HepG2 (cell line): ENCODE data around the gene DDIT4. TPM values are rescaled to one million over a fixed set of nuclear protein-coding genes. Genes with fewer than 3 reads are reported as not detected.

Experiments used
- ATAC-seq: fragments of 200-7000 bp; cut with Tn5 transposase; 3 replicates; pipeline ENCODE4 v1.9.1; 2020; ENCODE audit warnings: mild to moderate bottlenecking, moderate library complexity
- BruUV-seq: library from RNA; stranded (reverse); fragments of 400-500 nt; replicated peaks from 2 replicates; lab custom pipeline; 2021; lab: Mats Ljungman, UMichigan
- CTCF ChIA-PET: fragments of 300-600 bp; formaldehyde crosslinking; extraction: SDS; loops from one replicate; lab custom pipeline; 2021; ENCODE audit warnings: low total read pairs, inconsistent platforms, low intra/inter-chr PET ratio; lab: Yijun Ruan, JAX
- POLR2A ChIA-PET: fragments of 350-600 bp; sonication (Branson Sonifier 250); formaldehyde crosslinking; loops from one replicate; lab custom pipeline; 2020; ENCODE audit warnings: antibody characterized with exemption, inconsistent platforms; lab: Yijun Ruan, JAX
- DNase-seq: peaks from one replicate; pipeline ENCODE4 v3.0.0-alpha.2; 2015; ENCODE audit warnings: low spot score
- FAIRE-seq: peaks from 3 replicates; lab custom pipeline; 2011; peaks lifted over from hg19 to GRCh38; lab: Jason Lieb, UNC
- H2AFZ ChIP-seq: one replicate; pipeline ENCODE4 v1.6.1; 2011; ENCODE audit warnings: low read length, inconsistent platforms
- H3K27ac ChIP-seq: fragments of 300-600 bp; 3 replicates; pipeline ENCODE4 v1.8.0; 2011; ENCODE audit warnings: mixed run types, mild to moderate bottlenecking, mixed read lengths, low read length, inconsistent platforms; ENCODE audit not compliant: insufficient read depth; ENCODE audit errors: extremely low read length
- H3K27me3 ChIP-seq, 2 experiments: fragments of 200-600 bp in 1 of 2; 2 replicates in 1 of 2; 3 replicates in 1 of 2; pipeline versions ENCODE4 v1.6.0 to v1.8.0; 2011; ENCODE audit warnings: low read length in 2 of 2, mild to moderate bottlenecking in 2 of 2, moderate library complexity in 2 of 2, inconsistent platforms in 1 of 2; ENCODE audit not compliant: insufficient read depth in 2 of 2, control insufficient read depth in 1 of 2
- H3K36me3 ChIP-seq, 2 experiments: fragments of 200-600 bp in 1 of 2; replicated peaks in 1 of 2; 2 replicates in 1 of 2; 3 replicates in 1 of 2; pipeline versions ENCODE4 v1.5.1 to v1.8.0; 2011; ENCODE audit warnings: low read length in 2 of 2, inconsistent platforms in 1 of 2; ENCODE audit not compliant: insufficient read depth in 2 of 2, control insufficient read depth in 1 of 2
- H3K4me1 ChIP-seq: 2 replicates; pipeline ENCODE4 v1.5.1; 2012; ENCODE audit warnings: low read length, inconsistent platforms; ENCODE audit not compliant: insufficient read depth
- H3K4me2 ChIP-seq: 2 replicates; pipeline ENCODE4 v1.6.0; 2011; ENCODE audit warnings: low read depth, low read length, inconsistent platforms
- H3K4me3 ChIP-seq, 3 experiments: fragments of 200-600 bp in 1 of 3; sonication (generic), shearing (Covaris generic) in 1 of 3; replicated peaks in 1 of 3; 2 replicates each; pipeline ENCODE4 v1.5.1; 2011 to 2016; ENCODE audit warnings: low read length in 3 of 3, inconsistent platforms in 2 of 3, low read depth in 2 of 3, mild to moderate bottlenecking in 2 of 3, control low read depth in 1 of 3, mixed read lengths in 1 of 3; ENCODE audit not compliant: insufficient read depth in 1 of 3
- H3K79me2 ChIP-seq: one replicate; pipeline ENCODE4 v1.6.1; 2011; ENCODE audit warnings: low read length, inconsistent platforms; ENCODE audit not compliant: insufficient read depth
- H3K9ac ChIP-seq: 2 replicates; pipeline ENCODE4 v1.6.0; 2011; ENCODE audit warnings: mild to moderate bottlenecking, low read depth, low read length, inconsistent platforms; ENCODE audit not compliant: insufficient read depth
- H3K9me3 ChIP-seq: 2 replicates; pipeline ENCODE4 v1.5.1; 2012; ENCODE audit warnings: mild to moderate bottlenecking, low read length
- H4K20me1 ChIP-seq: 2 replicates; pipeline ENCODE4 v1.6.0; 2011; ENCODE audit warnings: inconsistent platforms, mild to moderate bottlenecking, low read length, moderate library complexity; ENCODE audit not compliant: insufficient read depth
- ARNT2 ChIP-seq: sonication (generic); formaldehyde crosslinking; IDR thresholded peaks from 2 replicates; pipeline ENCODE4 v1.8.0; 2022; ENCODE audit warnings: mild to moderate bottlenecking, low read depth, missing genetic modification reagents, moderate library complexity
- ELF1 ChIP-seq: sonication (generic); formaldehyde crosslinking; IDR thresholded peaks from 2 replicates; pipeline ENCODE4 v1.4.0; 2020; ENCODE audit warnings: missing genetic modification reagents
- MYNN ChIP-seq: sonication (generic); formaldehyde crosslinking; IDR thresholded peaks from 2 replicates; pipeline ENCODE4 v1.4.0; 2020; ENCODE audit warnings: mild to moderate bottlenecking, low read depth, missing genetic modification reagents
- PCBP2 ChIP-seq: fragments of 200-400 bp; formaldehyde crosslinking; optimal IDR thresholded peaks from 2 replicates; pipeline ENCODE3; 2018; ENCODE audit warnings: low read length, low read depth; ENCODE audit not compliant: poor library complexity, severe bottlenecking
- ZBTB8A ChIP-seq: sonication (generic); formaldehyde crosslinking; IDR thresholded peaks from 2 replicates; pipeline ENCODE4 v1.4.0; 2020; ENCODE audit warnings: mild to moderate bottlenecking, low read depth, missing genetic modification reagents, borderline replicate concordance
- WGBS: methylation state at CpG from one replicate; pipeline ENCODE4 v1.1.6; 2017; ENCODE audit warnings: low lambda C conversion rate; 5-methylcytosine and 5-hydroxymethylcytosine counted together
- in situ Hi-C: cut with HindIII; loops from 2 replicates; pipeline ENCODE4 v1.10.0; 2017; ENCODE audit warnings: low pct_unique_long_range_greater_than_20kb; ENCODE audit not compliant: extremely low pct_ligation_motif_present
- intact Hi-C: fragments of 100-400 bp; cut with micrococcal nuclease; formaldehyde crosslinking; loops from one replicate; pipeline ENCODE4 v1.10.0; 2022; ENCODE audit not compliant: unreplicated experiment
- polyA plus RNA-seq, 8 experiments: library from polyadenylated mRNA; depleted of rRNA in 3 of 8; stranded (reverse) in 7 of 8; unstranded in 1 of 8; fragments of >200 nt; fragmentation: Illumina TruSeq in 4 of 8; extraction: Trizol in 4 of 8; gene quantifications; 2 replicates each; pipeline versions ENCODE4 v1.2.1 to v1.2.3, GENCODE V29; 2011 to 2016; ENCODE audit warnings: low read depth in 4 of 8, missing spikeins in 1 of 8, mixed read lengths in 1 of 8; ENCODE audit not compliant: insufficient read depth in 1 of 8
- total RNA-seq, 5 experiments: library from RNA; depleted of rRNA; stranded (reverse); fragments of >200 nt; fragmentation: Illumina TruSeq; extraction: Trizol; gene quantifications; 2 replicates each; pipeline ENCODE4 v1.2.3, GENCODE V29; 2016; ENCODE audit warnings: low read depth in 1 of 5
- TF ChIP-seq, protein P1 (sequence below): sonication (generic); formaldehyde crosslinking; IDR thresholded peaks from 2 replicates; pipeline ENCODE4 v1.5.0; 2020; ENCODE audit warnings: mild to moderate bottlenecking, missing genetic modification reagents

The DDIT4 gene
- total and polyA plus RNA-seq, 2 of the 13 experiments (the other 11 are each of a cell fraction or from before 2014, with no cell fraction given), result 35.6 to 40.7 TPM

DNA sequence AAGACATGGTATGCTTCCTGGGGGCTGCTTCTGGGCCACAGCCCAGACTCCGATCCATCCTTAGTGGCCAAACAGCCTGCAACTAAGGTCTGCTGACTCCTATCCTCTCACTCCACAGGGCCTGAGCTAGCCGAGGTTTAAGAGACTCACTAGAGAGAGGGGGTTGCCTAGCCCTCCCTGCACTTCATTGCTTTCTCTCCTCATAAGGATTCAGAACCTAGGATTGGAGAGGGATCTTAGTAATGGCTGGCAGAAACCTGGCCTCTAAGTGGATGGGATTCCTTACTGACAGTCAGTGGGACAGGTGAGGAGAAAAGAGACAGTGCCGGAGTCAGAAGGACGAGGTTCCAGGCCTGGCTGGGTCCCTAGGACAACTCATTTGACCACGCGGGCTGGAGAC, 8.2 kb upstream of the DDIT4 start:
- no peak overlapping the region for H3K4me2 ChIP-seq
- 81% methylated on average over 6 of the region's 6 CpGs for WGBS
- no peaks in the 10 kb centered on the region for H3K9me3 ChIP-seq
- no peaks in the 10 kb centered on the region for H3K27me3 ChIP-seq
- H2AFZ ChIP-seq, result no peak overlapping the region
- in situ Hi-C loops (no loop called here), intact Hi-C loops (no loop called here)
- H3K4me1 ChIP-seq, result peaks cover 53% of the 10 kb centered on the region
- no peaks in the 10 kb centered on the region for H3K36me3 ChIP-seq
- no peak overlapping the region for H3K27ac ChIP-seq
- H3K4me3 ChIP-seq, result no peak overlapping the region
- no TSS peak for BruUV-seq
- DNase-seq (no peak), ATAC-seq (no peak), FAIRE-seq (no peak)
- TF ChIP-seq ZBTB8A, result no peak
- TF ChIP-seq ARNT2 (CRISPR knock-in tag), result no peak
- TF ChIP-seq, protein P1, sequence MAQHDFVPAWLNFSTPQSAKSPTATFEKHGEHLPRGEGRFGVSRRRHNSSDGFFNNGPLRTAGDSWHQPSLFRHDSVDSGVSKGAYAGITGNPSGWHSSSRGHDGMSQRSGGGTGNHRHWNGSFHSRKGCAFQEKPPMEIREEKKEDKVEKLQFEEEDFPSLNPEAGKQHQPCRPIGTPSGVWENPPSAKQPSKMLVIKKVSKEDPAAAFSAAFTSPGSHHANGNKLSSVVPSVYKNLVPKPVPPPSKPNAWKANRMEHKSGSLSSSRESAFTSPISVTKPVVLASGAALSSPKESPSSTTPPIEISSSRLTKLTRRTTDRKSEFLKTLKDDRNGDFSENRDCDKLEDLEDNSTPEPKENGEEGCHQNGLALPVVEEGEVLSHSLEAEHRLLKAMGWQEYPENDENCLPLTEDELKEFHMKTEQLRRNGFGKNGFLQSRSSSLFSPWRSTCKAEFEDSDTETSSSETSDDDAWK, result no peak
- no peak for TF ChIP-seq ELF1 (CRISPR knock-in tag)
- no peak for TF ChIP-seq PCBP2
- TF ChIP-seq MYNN (CRISPR knock-in tag), result no peak
- H3K79me2 ChIP-seq, result no peaks in the 10 kb centered on the region
- H3K9ac ChIP-seq, result no peak overlapping the region
- ChIA-PET POLR2A (interaction anchor here (0.9 to 2.6 kb wide), 2 partner anchors 10 to 56 kb away, joined by 3 to 10 read pairs; no protein-coding TSS in a partner anchor), CTCF (no interaction called here)
- H4K20me1 ChIP-seq, result no peaks in the 10 kb centered on the region
